Measurements from ENCODE around the gene GNAI2. TPM values are rescaled to one million over a fixed set of nuclear protein-coding genes. Genes with fewer than 3 reads are reported as not detected.
"Not testable (repeated sequence)": the region's sequence is repeated elsewhere in the genome, so short reads cannot be mapped to it uniquely, and the experiment has no call there.

Gene GNAI2
- total and polyA plus RNA-seq, 12 donors: 109 to 275 (median 166) TPM

DNA sequence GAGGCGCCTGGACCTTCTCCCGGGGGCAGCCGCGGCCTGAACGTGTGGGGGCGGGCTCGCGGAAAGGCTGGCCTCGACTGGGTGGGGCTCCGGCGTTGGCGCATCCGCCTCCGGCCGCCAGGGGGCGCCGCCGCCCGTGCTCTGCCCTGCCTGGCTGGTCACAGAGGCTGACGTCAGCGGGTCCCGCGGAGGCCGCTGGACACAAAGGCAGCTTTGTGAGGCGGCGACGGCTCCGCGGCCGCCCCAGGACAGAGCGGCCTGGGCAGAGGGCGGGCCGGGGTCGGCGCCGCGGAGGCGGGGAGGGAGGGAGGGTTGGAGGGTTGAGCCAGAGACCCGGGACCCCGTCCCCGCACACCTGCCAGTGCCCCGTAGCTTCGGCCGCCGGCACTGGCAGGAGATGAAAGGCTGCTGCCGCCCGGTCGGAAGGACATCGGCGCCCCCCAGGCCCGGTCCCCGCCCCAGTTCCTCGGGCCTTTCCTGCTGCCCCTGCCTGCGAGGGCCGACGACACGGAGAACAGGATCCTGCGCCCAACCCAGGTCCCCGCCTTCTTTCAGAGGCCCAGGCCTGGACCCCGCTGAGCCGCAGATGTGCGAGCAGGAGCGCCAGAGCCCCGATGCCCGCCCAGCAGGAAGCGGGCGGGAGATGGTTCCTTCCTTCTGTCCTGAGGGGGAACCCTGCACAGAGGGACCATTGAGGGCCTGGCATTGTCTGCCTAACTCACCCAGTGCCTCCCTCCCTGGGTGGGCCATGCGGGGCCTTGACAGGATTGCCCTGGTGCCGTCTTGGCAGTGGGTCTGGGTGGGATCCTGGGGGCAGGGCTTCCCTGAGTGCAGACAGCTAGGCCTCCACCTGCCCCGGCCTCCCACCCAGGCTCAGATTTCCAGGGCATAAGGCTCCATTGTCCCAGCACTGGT, 24.3 kb downstream of the GNAI2 start:
- peak; percentile 92 to 97 (median 95) for DNase-seq
- 0 to 3% (median 3%) methylated on average over 5 to 70 of the region's 70 CpGs; no CpG with 5 or more reads in 1 of the 4 donors for WGBS, 4 donors
- Histone ChIP-seq H3K36me3 (replicated peaks in 1 of 2) (peaks cover 0 to 34% of the 10 kb centered on the region in 2 donors), H3K27ac (peak overlapping the region; percentile 80 to 98 (median 96)), H3K4me1 (replicated peaks in 1 of 2) (peaks cover 36 to 46% of the 10 kb centered on the region in 2 donors), H3K4me3 (peak overlapping the region in 2 of 4 donors; percentile 24 to 37), H3K9me3 (replicated peaks in 1 of 3) (no peaks in the 10 kb centered on the region), H3K27me3 (no peaks in the 10 kb centered on the region)
- TF ChIP-seq, protein P1, sequence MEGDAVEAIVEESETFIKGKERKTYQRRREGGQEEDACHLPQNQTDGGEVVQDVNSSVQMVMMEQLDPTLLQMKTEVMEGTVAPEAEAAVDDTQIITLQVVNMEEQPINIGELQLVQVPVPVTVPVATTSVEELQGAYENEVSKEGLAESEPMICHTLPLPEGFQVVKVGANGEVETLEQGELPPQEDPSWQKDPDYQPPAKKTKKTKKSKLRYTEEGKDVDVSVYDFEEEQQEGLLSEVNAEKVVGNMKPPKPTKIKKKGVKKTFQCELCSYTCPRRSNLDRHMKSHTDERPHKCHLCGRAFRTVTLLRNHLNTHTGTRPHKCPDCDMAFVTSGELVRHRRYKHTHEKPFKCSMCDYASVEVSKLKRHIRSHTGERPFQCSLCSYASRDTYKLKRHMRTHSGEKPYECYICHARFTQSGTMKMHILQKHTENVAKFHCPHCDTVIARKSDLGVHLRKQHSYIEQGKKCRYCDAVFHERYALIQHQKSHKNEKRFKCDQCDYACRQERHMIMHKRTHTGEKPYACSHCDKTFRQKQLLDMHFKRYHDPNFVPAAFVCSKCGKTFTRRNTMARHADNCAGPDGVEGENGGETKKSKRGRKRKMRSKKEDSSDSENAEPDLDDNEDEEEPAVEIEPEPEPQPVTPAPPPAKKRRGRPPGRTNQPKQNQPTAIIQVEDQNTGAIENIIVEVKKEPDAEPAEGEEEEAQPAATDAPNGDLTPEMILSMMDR (IDR thresholded peaks at IDR 0.05): peak; percentile 81 to 100 (median 93)
- peak; percentile 41 to 59 for TF ChIP-seq POLR2A (IDR thresholded peaks at IDR 0.05)
- intact Hi-C loops (cut with DNase I): no loop called here

DNA sequence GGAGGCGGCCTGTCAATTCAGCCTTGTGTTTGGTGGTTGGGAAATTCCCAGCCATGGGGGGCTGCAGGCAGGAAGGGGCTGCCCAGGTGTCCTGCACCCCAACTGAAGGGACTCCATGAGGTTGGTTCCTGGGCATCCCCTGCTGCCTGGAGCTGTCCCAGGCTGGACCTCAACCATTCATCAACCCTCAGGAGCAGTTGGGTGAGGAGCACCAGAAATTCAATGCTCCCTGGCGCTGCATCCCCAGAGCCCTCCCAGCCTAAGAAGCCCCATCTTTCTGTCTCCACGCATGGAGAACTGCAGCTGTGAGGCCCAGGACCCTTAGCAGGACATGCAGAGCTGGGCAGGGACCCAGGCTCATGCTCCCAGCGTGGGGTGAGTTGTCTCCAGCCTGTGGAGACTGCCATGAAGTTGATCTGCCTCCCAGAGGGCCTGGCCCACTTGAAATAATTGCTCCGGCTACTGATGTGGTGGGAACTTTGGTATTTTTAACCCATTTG, 25.0 kb downstream of the GNAI2 start:
- intact Hi-C loops (cut with DNase I): no loop called here
- Histone ChIP-seq H3K27me3 (no peaks in the 10 kb centered on the region), H3K9me3 (replicated peaks in 1 of 3) (no peaks in the 10 kb centered on the region), H3K4me1 (replicated peaks in 1 of 2) (peaks cover 42 to 50% of the 10 kb centered on the region in 2 donors), H3K36me3 (replicated peaks in 1 of 2) (peaks cover 0 to 27% of the 10 kb centered on the region in 2 donors), H3K27ac (peak overlapping the region in 4 of 5 donors; percentile 91 to 98 (median 96)), H3K4me3 (peak overlapping the region in 1 of 4 donors; percentile 37)
- DNase-seq: peak in 1 of 7 donors; percentile 32
- no peak for TF ChIP-seq POLR2A (IDR thresholded peaks at IDR 0.05)
- TF ChIP-seq, protein P1 (IDR thresholded peaks at IDR 0.05): no peak
- WGBS, 4 donors: 67 to 90% (median 74%) methylated on average over 2 to 5 of the region's 5 CpGs

DNA sequence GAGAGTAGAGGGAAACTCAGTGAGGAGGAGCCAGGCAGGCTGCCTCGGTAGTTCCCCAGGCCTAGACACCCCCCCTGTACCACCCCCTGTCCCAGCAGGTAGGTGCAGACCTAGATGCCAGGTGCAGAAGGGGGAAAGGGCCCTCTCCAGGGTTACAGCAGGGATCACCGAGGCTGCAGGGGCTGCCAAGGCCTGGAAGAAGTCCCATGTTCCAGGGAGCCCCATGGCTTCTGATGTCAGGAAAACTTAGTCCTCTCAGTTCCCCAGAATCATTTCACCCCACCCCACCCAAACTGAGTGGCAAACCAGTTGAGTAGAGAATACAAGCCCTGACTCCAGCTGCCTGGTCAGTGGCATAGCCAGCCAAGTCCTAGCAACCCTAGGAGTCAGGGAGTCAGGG, 25.5 kb downstream of the GNAI2 start:
- peak in 1 of 7 donors; percentile 30 for DNase-seq
- Histone ChIP-seq H3K4me1 (replicated peaks in 1 of 2) (peaks cover 42 to 55% of the 10 kb centered on the region in 2 donors), H3K9me3 (replicated peaks in 1 of 3) (no peaks in the 10 kb centered on the region), H3K36me3 (replicated peaks in 1 of 2) (peaks cover 0 to 22% of the 10 kb centered on the region in 2 donors), H3K27me3 (no peaks in the 10 kb centered on the region), H3K27ac (peak overlapping the region in 4 of 5 donors; percentile 91 to 98 (median 96)), H3K4me3 (no peak overlapping the region)
- TF ChIP-seq POLR2A (IDR thresholded peaks at IDR 0.05): no peak
- TF ChIP-seq, protein P1 (IDR thresholded peaks at IDR 0.05): no peak
- intact Hi-C loops (cut with DNase I): no loop called here
- 44 to 73% (median 60%) methylated on average over 1 to 2 of the region's 2 CpGs for WGBS, 4 donors

DNA sequence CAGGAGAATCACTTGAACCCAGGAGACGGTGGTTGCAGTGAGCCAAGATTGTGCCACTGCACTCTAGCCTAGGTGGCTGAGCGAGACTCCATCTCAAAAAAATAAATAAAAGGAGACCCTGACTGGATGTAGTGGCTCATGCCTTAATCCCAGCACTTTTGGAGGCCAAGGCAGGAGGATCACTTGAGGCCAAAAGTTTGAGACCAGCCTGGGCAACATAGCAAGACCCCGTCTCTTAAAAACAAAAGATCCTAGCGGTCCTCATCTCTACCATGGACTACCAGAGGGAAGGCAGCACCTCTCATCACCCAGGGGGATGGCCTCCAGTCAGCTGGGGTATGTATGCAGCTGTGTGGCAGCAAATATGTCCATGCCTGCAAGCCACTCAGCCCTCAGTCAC, 26.2 kb downstream of the GNAI2 start:
- Histone ChIP-seq H3K4me1 (replicated peaks in 1 of 2) (peaks cover 42 to 59% of the 10 kb centered on the region in 2 donors), H3K27ac (peak overlapping the region in 4 of 5 donors; percentile 91 to 98 (median 96)), H3K36me3 (replicated peaks in 1 of 2) (peaks cover 0 to 15% of the 10 kb centered on the region in 2 donors)
- DNase-seq; H3K4me3 ChIP-seq; H3K9me3 ChIP-seq (replicated peaks in 1 of 3); H3K27me3 ChIP-seq; intact Hi-C loops (cut with DNase I): not testable (repeated sequence)
- WGBS, 4 donors: 96 to 100% (median 99%) methylated on average over 4 of the region's 4 CpGs

All from adrenal gland (tissue), 12 donors.